H1 (cell line): ENCODE data around the gene PDGFA. TPM values are rescaled to one million over a fixed set of nuclear protein-coding genes. Genes with fewer than 3 reads are reported as not detected.

Source experiments
- CHD7 ChIP-seq: fragments of 300-600 bp; sonication (generic); IDR thresholded peaks from 2 replicates; pipeline ENCODE4 v1.7.1; 2012; ENCODE audit warnings: low read length, moderate library complexity, mild to moderate bottlenecking, inconsistent platforms; ENCODE audit not compliant: insufficient replicate concordance
- EP300 ChIP-seq, 2 experiments: IDR thresholded peaks; 1 replicate in 1 of 2; 2 replicates in 1 of 2; pipeline ENCODE4 v1.6.1; 2011 to 2012; ENCODE audit warnings: low read depth in 2 of 2, low read length in 2 of 2, mild to moderate bottlenecking in 2 of 2, borderline replicate concordance in 1 of 2, inconsistent platforms in 1 of 2, moderate library complexity in 1 of 2
- EZH2 ChIP-seq: fragments of 200-600 bp; sonication (generic); IDR thresholded peaks from 2 replicates; pipeline ENCODE4 v1.7.1; 2012; ENCODE audit warnings: low read depth, mild to moderate bottlenecking, moderate library complexity, low read length, inconsistent platforms; ENCODE audit not compliant: severe bottlenecking
- GABPA ChIP-seq: IDR thresholded peaks from 2 replicates; pipeline ENCODE4 v1.6.1; 2011; ENCODE audit warnings: mild to moderate bottlenecking, low read length, moderate library complexity, borderline replicate concordance; ENCODE audit not compliant: insufficient read depth
- polyA plus RNA-seq, 7 experiments: library from polyadenylated mRNA; depleted of rRNA in 3 of 7; stranded (reverse) in 5 of 7; unstranded in 2 of 7; fragments of >200 nt in 5 of 7; fragments of 200-250 nt in 2 of 7; gene quantifications; 1 replicate in 5 of 7; 2 replicates in 1 of 7; 4 replicates in 1 of 7; pipeline versions ENCODE4 v1.2.1 to v1.2.3, GENCODE V29; 2011 to 2013; ENCODE audit warnings: missing spikeins in 2 of 7, mixed read lengths in 2 of 7
- total RNA-seq: library from RNA; stranded (reverse); fragmentation: NEBNext Ultra II Directional; extraction: Animal tissue kit (Norgen Biotek cat#: 25700); gene quantifications from 2 replicates; pipeline ENCODE4 v1.2.1, GENCODE V29; 2021

The PDGFA gene
- total and polyA plus RNA-seq, 2 of the 8 experiments (the other 6 are each of a cell fraction or from before 2014, with no cell fraction given) = 21.1 to 43.0 TPM

DNA sequence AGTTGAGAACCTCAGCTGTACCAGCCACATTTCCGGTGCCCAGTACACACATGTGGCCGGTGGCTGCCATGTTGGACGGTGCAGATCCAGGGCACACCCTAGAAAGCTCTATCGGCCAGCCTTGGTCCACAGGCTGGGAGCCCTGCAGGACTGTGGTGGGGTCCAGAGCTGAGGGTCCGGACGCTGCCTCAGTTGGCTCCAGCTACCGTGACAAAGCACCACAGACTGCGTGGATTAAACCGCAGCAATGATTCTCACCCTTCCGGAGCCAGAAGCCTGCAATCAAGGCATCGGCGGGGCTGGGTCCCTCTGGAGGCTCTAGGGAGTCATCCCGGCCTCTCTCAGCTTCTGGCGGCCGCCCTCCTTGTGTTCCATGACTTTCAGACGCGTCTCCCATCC is 50.1 kb downstream of the PDGFA start (continued):
- TF ChIP-seq CHD7 (no peak), EP300 (IDR thresholded peaks at IDR 0.05; ENCODE audit: borderline replicate concordance in 1 of 2, low read depth in 2 of 2, low read length in 2 of 2) (no peak), EZH2 (no peak), GABPA (no peak)
